ENCODE results near the gene C5orf46.

The C5orf46 gene

GRCh38 chr5:147856801-147857200 lies 49.5 kb downstream of the C5orf46 start:
- DNase-seq, result no peak

DNA sequence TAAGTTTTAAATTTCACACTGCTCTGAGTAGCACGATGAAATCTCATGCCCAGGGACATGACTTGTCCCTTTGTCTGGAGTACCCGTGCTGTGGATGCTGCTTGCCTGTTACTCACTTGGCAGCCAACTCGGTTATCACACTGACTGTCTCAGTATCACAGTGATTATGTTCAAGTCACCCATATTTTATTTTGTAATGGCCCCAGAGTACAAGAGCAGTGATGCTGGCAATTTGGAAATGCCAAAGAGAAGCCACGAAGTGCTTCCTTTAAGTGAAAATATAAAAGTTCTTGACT lies 50.6 kb downstream of the C5orf46 start:
- no peak for DNase-seq

DNA sequence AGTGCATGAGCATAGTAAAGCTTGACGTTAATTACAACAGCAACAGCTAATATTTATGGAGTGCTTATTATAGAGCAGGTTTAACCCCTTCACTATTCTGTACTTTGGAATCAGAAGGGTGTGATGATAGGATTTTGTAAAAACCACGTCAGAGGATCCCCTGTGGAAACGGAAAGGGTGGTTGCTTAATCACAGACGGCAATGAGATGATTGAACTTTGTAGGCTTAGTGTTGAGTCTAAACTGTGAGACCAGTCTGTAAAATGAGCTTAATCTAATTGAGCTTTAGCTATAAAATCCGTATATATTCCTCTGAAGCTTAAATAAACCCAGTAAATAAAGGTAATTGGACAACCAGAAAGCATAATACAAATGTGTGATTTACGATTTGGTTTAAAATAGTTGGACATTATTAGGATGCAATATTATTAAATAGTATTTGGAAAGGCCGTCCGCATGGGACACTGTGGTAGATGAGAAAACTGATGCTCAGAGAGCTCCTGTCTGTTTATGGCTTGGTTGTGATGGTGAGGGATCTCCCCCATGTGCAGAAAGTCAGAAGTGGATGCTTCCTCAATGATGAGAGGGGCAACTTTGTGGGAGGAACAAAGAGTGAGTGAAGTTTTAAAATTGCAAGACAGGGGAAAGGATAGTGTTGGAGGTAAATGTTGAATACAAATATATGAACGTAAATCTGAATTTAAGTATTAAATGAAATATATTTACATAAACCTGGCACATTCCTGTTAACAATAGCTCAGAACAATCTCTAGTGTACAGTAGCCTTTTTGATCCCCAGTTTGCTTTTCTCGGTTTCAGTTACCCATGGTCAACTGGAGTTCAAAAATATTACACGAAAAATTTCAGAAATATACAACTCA lies 51.2 kb downstream of the C5orf46 start:
- no peak for DNase-seq

DNA sequence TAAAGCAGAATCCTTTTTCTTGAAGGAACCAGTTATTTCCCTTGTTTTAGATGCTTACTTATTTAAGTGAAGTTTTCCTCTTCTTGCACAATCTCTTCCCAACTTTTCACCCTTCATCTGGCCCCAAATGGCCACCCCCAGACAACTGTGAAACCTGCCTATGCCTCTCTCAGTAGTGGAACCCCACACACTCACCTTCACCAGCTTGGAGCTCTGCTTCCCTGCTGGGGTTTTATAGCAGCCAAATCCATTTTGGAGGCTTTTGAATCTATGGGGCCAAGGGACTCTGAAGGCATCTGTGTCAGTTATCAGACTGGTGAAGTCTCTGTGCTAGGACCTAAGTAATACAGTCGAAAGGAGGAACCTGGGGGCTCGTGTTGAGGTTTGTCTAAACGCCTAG lies 52.0 kb downstream of the C5orf46 start:
- DNase-seq, result no peak

DNA sequence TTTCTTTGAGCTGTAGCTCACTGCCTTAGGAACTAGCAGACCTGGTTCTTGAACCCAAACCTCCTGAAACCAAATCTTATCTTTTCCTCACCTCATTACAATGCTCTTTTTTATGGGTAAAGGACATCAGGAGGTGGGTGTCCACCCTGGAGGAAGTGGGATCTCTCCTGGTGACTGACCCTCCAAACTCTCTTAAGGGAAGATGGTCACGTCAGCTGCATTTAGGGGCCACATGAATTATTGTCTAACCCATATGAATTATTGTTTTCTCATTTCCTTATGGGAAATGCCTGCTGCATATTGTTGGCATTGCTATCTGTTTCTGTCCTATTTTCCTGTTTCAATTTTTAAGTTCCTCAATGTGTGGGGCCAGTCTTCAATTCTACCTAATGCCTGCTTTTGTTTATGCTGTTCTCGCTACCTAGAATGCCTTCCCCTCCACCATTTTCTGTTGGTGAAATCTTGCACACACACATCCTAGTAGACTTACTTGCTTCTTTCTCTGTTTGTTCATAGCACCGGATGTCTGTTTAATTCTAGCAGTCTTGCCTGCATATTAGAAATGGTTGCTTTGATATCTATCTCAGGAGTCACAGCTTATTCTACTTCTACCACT lies 52.9 kb downstream of the C5orf46 start:
- no peak for DNase-seq

GRCh38 chr5:147852365-147852764 lies 54.0 kb downstream of the C5orf46 start:
- DNase-seq, result no peak

DNA sequence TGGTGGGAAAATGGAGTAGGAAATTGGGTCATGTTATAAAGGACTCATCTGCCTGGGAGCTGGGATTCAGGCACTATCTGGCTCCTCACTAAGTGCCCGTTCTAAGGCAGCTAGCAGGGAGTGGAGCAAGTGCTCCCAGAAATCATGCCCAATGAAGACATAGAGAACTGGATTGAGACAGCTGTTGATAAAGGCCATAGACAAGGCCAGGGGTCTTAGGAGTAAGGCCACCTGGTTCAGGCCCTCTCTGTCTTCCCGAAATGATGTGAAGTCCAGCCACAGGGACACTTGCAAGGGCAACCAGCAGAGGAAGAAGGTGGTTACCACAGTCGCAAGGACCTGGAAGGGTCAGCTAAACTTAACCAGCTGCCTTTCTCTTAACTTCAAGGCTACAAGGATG lies 54.8 kb downstream of the C5orf46 start:
- DNase-seq, result no peak

- DNase-seq, result no peak
Observed at GRCh38 chr5:147849226-147849625, 57.1 kb downstream of the C5orf46 start.

DNA sequence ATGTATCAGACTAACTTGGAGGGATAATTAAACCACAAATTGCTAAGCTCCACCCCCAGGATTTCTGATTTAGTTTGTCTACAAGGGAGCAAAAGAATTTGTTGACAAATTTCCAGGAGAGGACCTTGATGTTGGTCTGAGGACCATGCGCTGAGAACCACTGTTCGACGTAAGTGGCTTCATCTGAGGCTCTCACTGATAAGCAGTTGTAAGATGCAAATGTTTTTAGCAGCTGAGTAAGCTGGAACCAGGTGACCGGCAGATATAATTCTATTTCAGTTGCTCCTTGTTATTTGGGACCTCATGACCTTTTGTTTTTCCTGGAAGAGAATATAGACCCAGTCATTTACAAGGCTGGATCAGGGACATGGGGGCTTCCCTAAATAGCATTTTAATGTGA lies 60.7 kb downstream of the C5orf46 start:
- DNase-seq, result no peak

DNA sequence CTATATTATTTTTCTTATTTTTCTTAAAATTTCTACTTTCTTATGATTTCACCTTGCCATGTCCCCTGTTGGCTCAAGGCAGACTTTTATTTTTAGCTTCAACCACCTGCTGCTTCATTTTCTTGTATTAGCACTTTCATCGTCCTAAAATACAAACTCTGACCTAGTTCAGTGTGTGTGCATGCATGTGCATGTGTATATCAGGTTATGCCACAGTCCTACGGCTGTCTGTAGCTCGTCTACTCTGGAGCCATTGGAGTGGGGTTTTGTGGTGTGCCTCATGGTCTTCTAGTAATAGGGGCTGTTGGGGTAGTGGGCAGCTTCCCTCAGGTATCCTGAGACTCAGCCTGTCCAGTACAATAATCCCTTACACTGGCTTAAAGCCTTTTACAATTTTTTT lies 61.5 kb downstream of the C5orf46 start:
- no peak for DNase-seq

DNA sequence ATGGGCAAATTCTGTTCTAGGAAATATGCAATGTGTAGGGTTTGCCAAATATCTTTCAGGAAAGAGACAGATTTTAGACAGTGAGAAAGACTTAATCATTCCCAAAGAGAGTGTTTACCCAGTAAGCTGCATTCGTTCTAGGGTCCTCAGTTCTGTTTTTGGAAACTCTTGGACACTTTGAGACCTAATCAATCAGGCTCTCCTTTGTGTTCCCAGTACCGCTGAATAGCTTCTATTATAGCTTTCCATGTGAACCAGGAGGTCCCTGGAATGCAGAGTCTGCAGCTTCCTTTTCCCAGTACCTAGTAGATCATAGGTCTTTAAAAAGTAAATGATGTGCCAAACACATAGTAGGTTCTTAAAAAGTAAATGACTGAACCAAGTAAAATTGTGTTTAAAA lies 63.5 kb downstream of the C5orf46 start:
- no peak for DNase-seq
